Left colon (tissue), 2 donors: ENCODE results near the gene ZNF501. TPM values are rescaled to one million over a fixed set of nuclear protein-coding genes. Genes with fewer than 3 reads are reported as not detected.

Experiments
- ATAC-seq: fragments of 200-7000 bp; cut with Tn5 transposase; one replicate; pipeline ENCODE4 v1.9.1; 2020; ENCODE audit warnings: mild to moderate bottlenecking, moderate library complexity
- DNase-seq, 2 donors: peaks; one replicate each; pipeline ENCODE4 v3.0.0-alpha.2; 2020
- intact Hi-C, 2 donors: fragments of 100-400 bp; cut with DNase I in 1 of 2; cut with micrococcal nuclease in 1 of 2; formaldehyde crosslinking; loops; one replicate each; pipeline versions ENCODE4 v1.11.2 to v1.14.0; 2022; cut with DNase I, micrococcal nuclease
- long read RNA-seq: library from polyadenylated mRNA; unstranded; transcript quantifications from one replicate; pipeline ENCODE4 v2.0.0, GENCODE V29; 2021
- total RNA-seq, 2 donors: library from RNA; stranded (reverse); fragmentation: NEBNext Ultra II Directional; extraction: Animal tissue kit (Norgen Biotek cat#: 25700); gene quantifications; one replicate each; pipeline ENCODE4 v1.2.1, GENCODE V29; 2021
- donor health status: DM: no; HTN: no; CAD: no.
- donor health status: DM: yes; HTN: yes; CAD: no.

The ZNF501 gene
- 1 to 10 TPM; 1.3 to 2.6 TPM for total RNA-seq
- long read RNA-seq, partial matches to known transcripts = 0 of 1 reads
- long read RNA-seq, other reads (novel, unspliced or antisense) = 0 of 1 reads

- DNase-seq (peak; percentile 95 to 96), ATAC-seq (peak; percentile 100)
- intact Hi-C loops = no loop called here
These were observed at the start of gene ZNF501 for GRCh38 chr3:44729384-44729910. Gene ZNF501, plus strand, starts transcription at chr3:44729635. Its CDS starts 4,787 bp downstream, at chr3:44734422.

DNA sequence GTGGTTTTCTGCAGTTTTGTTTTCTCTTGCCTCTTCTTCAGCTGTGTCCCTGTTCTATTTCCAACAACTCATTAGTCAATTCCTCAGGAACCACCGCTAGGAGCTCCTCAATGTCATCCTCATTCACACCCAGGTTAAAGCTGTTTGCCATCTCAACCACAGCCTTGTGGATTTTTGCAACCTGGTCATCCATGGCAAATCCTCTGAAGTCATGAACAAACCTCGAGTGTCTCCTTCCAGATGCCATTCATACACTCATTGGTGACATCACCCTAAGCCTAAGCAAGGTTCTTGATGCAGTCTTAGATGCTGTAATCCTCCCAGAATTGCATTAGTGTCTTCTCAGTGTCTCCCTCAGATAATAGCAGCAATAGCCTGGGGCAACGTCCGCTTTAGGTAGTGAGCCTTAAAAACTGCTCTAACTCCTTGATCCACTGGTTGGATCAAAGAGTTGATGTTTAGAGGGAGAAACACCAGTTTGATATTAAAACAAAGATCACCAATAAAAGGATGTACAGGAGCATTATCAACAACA lies 48.4 kb upstream of the ZNF501 start:
- DNase-seq = no peak
- intact Hi-C loops = no loop called here
- no peak for ATAC-seq

- intact Hi-C loops = no loop called here
- DNase-seq (no peak), ATAC-seq (no peak)
These were observed 47.1 kb upstream of the ZNF501 start for GRCh38 chr3:44682182-44682896.

GRCh38 chr3:44685128-44685800 lies 44.2 kb upstream of the ZNF501 start:
- DNase-seq (peak; percentile 71 to 77), ATAC-seq (peak; percentile 96)
- intact Hi-C loops = no loop called here

GRCh38 chr3:44687898-44688297 lies 41.5 kb upstream of the ZNF501 start:
- intact Hi-C loops = no loop called here
- DNase-seq (no peak), ATAC-seq (no peak)

DNA sequence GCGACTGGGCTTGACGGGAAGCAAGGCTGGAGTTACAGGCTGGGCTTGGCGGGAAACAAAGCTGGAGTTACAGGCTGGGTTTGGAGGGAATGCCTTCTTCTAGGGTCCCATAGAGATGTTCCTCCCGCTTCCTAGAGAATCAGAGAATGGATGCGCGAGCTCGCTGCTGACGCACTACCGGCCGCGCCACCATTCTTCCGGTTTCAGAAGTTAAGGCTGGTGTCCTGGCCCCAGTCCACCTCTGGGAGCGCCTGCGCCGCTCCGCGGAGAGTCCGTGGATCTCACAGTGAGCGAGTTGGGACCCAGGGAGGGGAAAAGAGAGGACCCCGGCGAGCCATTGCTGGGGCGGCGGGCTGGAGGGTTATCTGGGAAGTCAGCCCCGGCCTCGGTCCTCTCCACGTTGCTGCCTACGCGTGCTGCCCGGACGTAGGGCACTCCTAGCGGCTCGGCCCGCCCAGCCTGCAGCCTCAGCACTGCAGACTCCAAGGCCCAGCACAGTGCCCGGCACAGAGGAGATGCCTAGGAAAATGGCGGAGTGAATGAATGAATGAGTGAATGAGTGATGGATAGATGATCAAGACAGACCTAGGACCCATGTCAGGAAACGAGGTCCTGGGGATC lies 16.9 kb upstream of the ZNF501 start, which contains the start of gene ZNF502:
Gene ZNF502, plus strand, starts transcription at position 206 of the 621 bp plus-strand sequence. CDS start 7,602 bp downstream, outside the sequence.
- peak; percentile 100 for ATAC-seq
- intact Hi-C loops = no loop called here

GRCh38 chr3:44721231-44722102 lies 8.0 kb upstream of the ZNF501 start:
- DNase-seq = no peak
- intact Hi-C loops = no loop called here
- ATAC-seq = no peak

More for the DNA sequence above, 16.9 kb upstream of the ZNF501 start, which contains the start of gene ZNF502:
- DNase-seq = peak; percentile 83 to 88

DNA sequence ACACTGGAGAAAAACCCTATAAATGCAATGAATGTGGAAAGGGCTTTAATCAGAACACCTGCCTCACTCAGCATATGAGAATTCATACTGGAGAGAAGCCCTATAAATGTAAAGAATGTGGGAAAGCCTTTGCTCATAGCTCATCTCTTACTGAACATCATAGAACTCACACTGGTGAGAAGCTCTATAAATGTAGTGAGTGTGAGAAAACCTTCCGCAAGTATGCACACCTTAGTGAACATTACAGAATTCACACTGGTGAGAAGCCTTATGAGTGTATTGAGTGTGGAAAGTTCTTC lies 7.4 kb upstream of the ZNF501 start:
- intact Hi-C loops = no loop called here
- no peak for DNase-seq
- no peak for ATAC-seq

DNA sequence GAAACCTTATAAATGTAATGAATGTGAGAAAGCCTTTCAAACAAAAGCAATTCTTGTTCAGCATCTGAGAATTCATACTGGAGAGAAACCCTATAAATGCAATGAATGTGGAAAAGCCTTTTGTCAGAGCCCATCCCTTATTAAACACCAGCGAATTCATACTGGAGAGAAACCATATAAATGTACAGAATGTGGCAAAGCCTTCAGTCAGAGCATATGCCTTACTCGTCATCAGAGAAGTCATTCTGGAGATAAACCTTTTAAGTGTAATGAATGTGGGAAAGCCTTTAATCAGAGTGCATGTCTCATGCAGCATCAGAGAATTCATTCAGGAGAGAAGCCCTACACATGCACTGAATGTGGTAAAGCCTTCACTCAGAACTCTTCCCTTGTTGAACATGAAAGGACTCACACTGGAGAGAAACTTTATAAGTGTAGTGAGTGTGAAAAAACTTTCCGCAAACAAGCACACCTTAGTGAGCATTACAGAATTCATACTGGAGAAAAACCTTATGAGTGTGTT lies 5.3 kb downstream of the ZNF501 start:
- ATAC-seq (no peak), DNase-seq (no peak)
- intact Hi-C loops = no loop called here

DNA sequence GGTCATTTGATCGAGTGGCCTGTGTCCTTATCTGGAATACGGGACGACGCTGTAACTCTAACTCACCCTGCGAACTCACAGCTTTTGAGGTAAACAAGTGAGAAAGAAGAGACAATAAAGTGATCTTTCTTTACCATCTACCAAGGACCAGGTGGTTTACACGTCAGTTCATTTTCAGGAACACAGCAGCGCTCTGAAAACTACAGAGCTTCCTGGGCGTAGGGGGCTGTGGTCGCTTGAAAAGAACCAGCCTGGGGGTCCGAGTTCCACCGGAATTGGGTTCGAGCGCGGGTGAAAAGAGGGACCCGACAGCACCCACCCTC lies 31.6 kb downstream of the ZNF501 start:
- DNase-seq (peak in 1 of 2 donors; percentile 6), ATAC-seq (peak; percentile 27)
- intact Hi-C loops = no loop called here

- intact Hi-C loops = no loop called here
- ATAC-seq = peak; percentile 99
These were observed 32.2 kb downstream of the ZNF501 start, which contains the start of the genes KIAA1143 and KIF15 for GRCh38 chr3:44761424-44762169. Gene KIAA1143, minus strand, starts transcription at chr3:44761619. Its CDS starts 17 bp downstream, at chr3:44761602. Gene KIF15, plus strand, starts transcription at chr3:44761794. Its CDS starts 72 bp downstream, at chr3:44761866.

GRCh38 chr3:44762170-44762677 lies 32.8 kb downstream of the ZNF501 start:
- no peak for DNase-seq
- ATAC-seq = no peak
- intact Hi-C loops = no loop called here

More at GRCh38 chr3:44761424-44762169, 32.2 kb downstream of the ZNF501 start, which contains the start of the genes KIAA1143 and KIF15:
- DNase-seq = peak; percentile 95 to 99

DNA sequence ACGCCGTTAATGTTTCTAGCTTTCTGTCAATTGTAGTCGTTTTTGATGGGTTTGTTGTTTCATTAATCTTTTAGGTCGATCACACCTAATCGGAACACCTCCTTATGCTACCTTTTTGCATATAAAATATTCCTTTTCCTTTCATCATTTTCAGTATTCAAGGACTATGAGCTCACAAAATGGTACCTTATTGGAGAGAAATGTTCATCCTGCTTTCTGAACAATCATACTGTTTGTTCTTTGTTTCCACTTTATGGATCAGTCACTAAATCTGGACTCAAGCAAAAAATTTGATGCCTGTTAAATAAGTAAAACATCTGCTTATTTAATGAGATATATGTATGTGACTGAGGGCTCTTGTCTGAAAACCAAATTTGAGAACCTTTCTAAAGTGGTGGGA lies 33.3 kb downstream of the ZNF501 start:
- DNase-seq (no peak), ATAC-seq (no peak)
- intact Hi-C loops = no loop called here

DNA sequence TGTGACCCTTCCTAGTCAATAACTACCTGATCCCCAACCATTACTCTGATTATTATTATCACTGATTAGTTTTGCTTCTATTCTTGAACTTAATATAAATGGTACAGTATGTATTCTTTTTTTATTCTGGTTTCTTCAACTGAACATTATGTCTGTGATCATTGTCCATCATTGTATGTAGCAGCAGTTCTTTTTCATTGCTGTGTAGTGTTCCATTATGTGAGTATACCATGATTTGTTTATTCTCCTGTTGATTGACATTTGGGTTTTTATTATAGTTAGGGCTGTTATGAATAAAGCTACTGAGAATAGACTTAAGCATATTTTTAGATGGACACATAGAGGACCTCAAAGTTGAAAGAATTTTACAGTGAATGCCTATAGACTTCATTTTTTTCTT lies 34.8 kb downstream of the ZNF501 start:
- intact Hi-C loops = no loop called here
- DNase-seq (no peak), ATAC-seq (no peak)

DNA sequence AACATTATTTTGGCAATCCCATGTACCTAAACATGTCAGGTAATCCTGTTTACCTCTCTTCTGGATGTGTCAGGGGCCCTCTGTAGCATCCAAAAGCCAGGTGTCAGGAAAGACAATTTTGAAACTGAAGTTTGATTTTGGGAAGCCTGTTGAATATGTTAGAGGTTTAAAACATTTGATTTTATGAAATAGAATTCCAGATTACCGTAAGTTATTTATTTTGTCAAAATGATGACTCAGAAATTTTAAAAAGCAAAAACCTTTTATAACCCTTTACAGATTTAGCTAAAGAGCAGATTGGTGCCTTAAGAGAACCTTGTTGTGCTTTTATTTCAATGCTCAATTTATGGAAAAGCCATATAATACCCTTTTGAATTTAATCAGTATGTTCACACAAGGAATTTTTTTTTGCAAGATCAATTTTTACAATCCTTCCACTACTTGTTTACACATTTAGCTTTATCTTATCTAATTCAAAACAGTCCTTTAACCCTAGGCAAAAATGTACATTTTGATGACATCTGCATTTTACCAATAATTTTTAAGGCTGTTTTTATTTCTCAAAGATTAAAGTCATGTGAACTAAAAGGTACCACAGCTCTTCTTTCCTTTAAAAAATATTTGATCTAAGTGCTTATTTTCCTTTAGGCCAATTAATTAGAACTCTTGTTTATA lies 42.1 kb downstream of the ZNF501 start:
- no peak for DNase-seq
- ATAC-seq = no peak
- intact Hi-C loops = no loop called here

- ATAC-seq (no peak), DNase-seq (no peak)
- intact Hi-C loops = no loop called here
These were observed 42.6 kb downstream of the ZNF501 start for GRCh38 chr3:44772099-44772442.

- DNase-seq (no peak), ATAC-seq (no peak)
- intact Hi-C loops = no loop called here
These were observed 53.5 kb downstream of the ZNF501 start for GRCh38 chr3:44782891-44783290.
